ENCODE data around the gene FYCO1. TPM values are rescaled to one million over a fixed set of nuclear protein-coding genes. Genes with fewer than 3 reads are reported as not detected.

FYCO1 gene
- polyA plus RNA-seq, 1 donor (not counting 4 experiments of a cell fraction or from before 2014, with no cell fraction given): 6.1 TPM

GRCh38 chr3:46027021-46027705, 31.5 kb upstream of the FYCO1 start, which contains the start of gene XCR1:
TSS of gene XCR1 (minus strand) at chr3:46027483. CDS start at chr3:46021947, 5,536 bp downstream.
- Histone ChIP-seq H3K9ac (ENCODE audit: control insufficient read depth, extremely low read depth, insufficient read depth, low read length) (no peak within 1 kb of the TSS), H3K9me3 (ENCODE audit: control insufficient read depth, low read depth, low read length) (peaks cover 2% of the 10 kb centered on the region), H3K4me1 (ENCODE audit: control insufficient read depth, extremely low read depth, insufficient read depth, low read length) (no peaks in the 10 kb centered on the region), H3K36me3 (ENCODE audit: control insufficient read depth in 2 of 2, extremely low read depth in 1 of 2, insufficient read depth in 2 of 2, low read length in 2 of 2) (no peaks in the 10 kb centered on the region), H3K4me3 (ENCODE audit: control insufficient read depth in 2 of 3, extremely low read depth in 1 of 3, insufficient read depth in 2 of 3, low read depth in 1 of 3, low read length in 3 of 3) (no peak within 1 kb of the TSS), H3K4me2 (ENCODE audit: control insufficient read depth, extremely low read depth, insufficient read depth, low read depth, low read length) (no peak within 1 kb of the TSS), H3K27ac (ENCODE audit: control insufficient read depth, insufficient read depth, low read length) (no peak within 1 kb of the TSS), H2AFZ (ENCODE audit: control insufficient read depth, low read length) (no peak within 1 kb of the TSS), H3K79me2 (ENCODE audit: control insufficient read depth, insufficient read depth, low read length) (no peaks in the 10 kb centered on the region), H3K27me3 (ENCODE audit: control insufficient read depth, extremely low read depth, insufficient read depth, low read length) (no peaks in the 10 kb centered on the region), H3K9me1 (ENCODE audit: control insufficient read depth, extremely low read depth, insufficient read depth, low read length) (no peaks in the 10 kb centered on the region), H4K20me1 (ENCODE audit: control insufficient read depth, extremely low read depth, insufficient read depth, low read length) (no peaks in the 10 kb centered on the region)
- TF ChIP-seq, protein P1, sequence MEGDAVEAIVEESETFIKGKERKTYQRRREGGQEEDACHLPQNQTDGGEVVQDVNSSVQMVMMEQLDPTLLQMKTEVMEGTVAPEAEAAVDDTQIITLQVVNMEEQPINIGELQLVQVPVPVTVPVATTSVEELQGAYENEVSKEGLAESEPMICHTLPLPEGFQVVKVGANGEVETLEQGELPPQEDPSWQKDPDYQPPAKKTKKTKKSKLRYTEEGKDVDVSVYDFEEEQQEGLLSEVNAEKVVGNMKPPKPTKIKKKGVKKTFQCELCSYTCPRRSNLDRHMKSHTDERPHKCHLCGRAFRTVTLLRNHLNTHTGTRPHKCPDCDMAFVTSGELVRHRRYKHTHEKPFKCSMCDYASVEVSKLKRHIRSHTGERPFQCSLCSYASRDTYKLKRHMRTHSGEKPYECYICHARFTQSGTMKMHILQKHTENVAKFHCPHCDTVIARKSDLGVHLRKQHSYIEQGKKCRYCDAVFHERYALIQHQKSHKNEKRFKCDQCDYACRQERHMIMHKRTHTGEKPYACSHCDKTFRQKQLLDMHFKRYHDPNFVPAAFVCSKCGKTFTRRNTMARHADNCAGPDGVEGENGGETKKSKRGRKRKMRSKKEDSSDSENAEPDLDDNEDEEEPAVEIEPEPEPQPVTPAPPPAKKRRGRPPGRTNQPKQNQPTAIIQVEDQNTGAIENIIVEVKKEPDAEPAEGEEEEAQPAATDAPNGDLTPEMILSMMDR (optimal IDR thresholded peaks at IDR 0.05 in 1 of 3, IDR thresholded peaks at IDR 0.05 in 1 of 3, conservative IDR thresholded peaks at IDR 0.05 in 1 of 3; ENCODE audit: extremely low read depth in 1 of 3, insufficient read depth in 2 of 3, low read length in 3 of 3): no peak
- TF ChIP-seq EZH2 (IDR thresholded peaks at IDR 0.05; ENCODE audit: low read length): no peak
- no peak for FAIRE-seq
- DNase-seq (ENCODE audit: low read depth, low spot score): no peak
- dilution Hi-C loops (cut with MboI; ENCODE audit: extremely low pct_ligation_motif_present, low sequenced_read_pairs): no loop called here

- Histone ChIP-seq H3K4me1 (ENCODE audit: control insufficient read depth, extremely low read depth, insufficient read depth, low read length) (no peaks in the 10 kb centered on the region), H3K9me1 (ENCODE audit: control insufficient read depth, extremely low read depth, insufficient read depth, low read length) (no peaks in the 10 kb centered on the region), H3K9me3 (ENCODE audit: control insufficient read depth, low read depth, low read length) (no peaks in the 10 kb centered on the region), H4K20me1 (ENCODE audit: control insufficient read depth, extremely low read depth, insufficient read depth, low read length) (no peaks in the 10 kb centered on the region), H3K79me2 (ENCODE audit: control insufficient read depth, insufficient read depth, low read length) (no peaks in the 10 kb centered on the region), H3K36me3 (ENCODE audit: control insufficient read depth in 2 of 2, extremely low read depth in 1 of 2, insufficient read depth in 2 of 2, low read length in 2 of 2) (no peaks in the 10 kb centered on the region), H2AFZ (ENCODE audit: control insufficient read depth, low read length) (no peak overlapping the region), H3K4me2 (ENCODE audit: control insufficient read depth, extremely low read depth, insufficient read depth, low read depth, low read length) (no peak overlapping the region), H3K27me3 (ENCODE audit: control insufficient read depth, extremely low read depth, insufficient read depth, low read length) (no peaks in the 10 kb centered on the region), H3K4me3 (ENCODE audit: control insufficient read depth in 2 of 3, extremely low read depth in 1 of 3, insufficient read depth in 2 of 3, low read depth in 1 of 3, low read length in 3 of 3) (no peak overlapping the region), H3K27ac (ENCODE audit: control insufficient read depth, insufficient read depth, low read length) (no peak overlapping the region), H3K9ac (ENCODE audit: control insufficient read depth, extremely low read depth, insufficient read depth, low read length) (no peak overlapping the region)
- dilution Hi-C loops (cut with MboI; ENCODE audit: extremely low pct_ligation_motif_present, low sequenced_read_pairs): no loop called here
- TF ChIP-seq EZH2 (IDR thresholded peaks at IDR 0.05; ENCODE audit: low read length): no peak
- TF ChIP-seq, protein P1 (optimal IDR thresholded peaks at IDR 0.05 in 1 of 3, IDR thresholded peaks at IDR 0.05 in 1 of 3, conservative IDR thresholded peaks at IDR 0.05 in 1 of 3; ENCODE audit: extremely low read depth in 1 of 3, insufficient read depth in 2 of 3, low read length in 3 of 3): no peak
- no peak for DNase-seq (ENCODE audit: low read depth, low spot score)
- FAIRE-seq: no peak
Measured at GRCh38 chr3:46025139-46025538, 29.5 kb upstream of the FYCO1 start.
